ENCODE data around the gene HHAT.

- TF ChIP-seq CTCF (conservative IDR thresholded peaks at IDR 0.05; ENCODE audit: low read depth, low read length) = no peak
- TF ChIP-seq FOS (IDR thresholded peaks at IDR 0.05; ENCODE audit: low read depth, low read length) = no peak
- no peak for TF ChIP-seq MAZ (IDR thresholded peaks at IDR 0.05; ENCODE audit: borderline replicate concordance, low read depth, low read length)
- TF ChIP-seq ELK1 (IDR thresholded peaks at IDR 0.05; ENCODE audit: borderline replicate concordance, low read depth, low read length) = no peak
- TF ChIP-seq SMC3 (IDR thresholded peaks at IDR 0.05; ENCODE audit: low read depth, low read length) = no peak
- no peak for TF ChIP-seq RAD21 (IDR thresholded peaks at IDR 0.05; ENCODE audit: low read length)
- no peak for TF ChIP-seq RCOR1 (IDR thresholded peaks at IDR 0.05; ENCODE audit: insufficient replicate concordance, low read length)
- TF ChIP-seq RFX5 (IDR thresholded peaks at IDR 0.05; ENCODE audit: low read depth, low read length) = no peak
- TF ChIP-seq USF2 (IDR thresholded peaks at IDR 0.05; ENCODE audit: low read depth, low read length) = no peak
- no peak for TF ChIP-seq MXI1 (IDR thresholded peaks at IDR 0.05; ENCODE audit: borderline replicate concordance, low read depth, low read length)
- no peak for TF ChIP-seq MAFK (IDR thresholded peaks at IDR 0.05; ENCODE audit: low read depth, low read length)
Measured at GRCh38 chr1:210535761-210536160, 207.1 kb downstream of the HHAT start.
